ENCODE measurements around the gene NR5A2.

- TF ChIP-seq CTCF (IDR thresholded peaks at IDR 0.05) (no peak), POLR2A (IDR thresholded peaks at IDR 0.05) (no peak)
Measured at GRCh38 chr1:200179781-200180160, 152.3 kb downstream of the NR5A2 start.
